Stimulated activated CD8-positive, alpha-beta memory T cell treated with anti-CD3 and anti-CD28 coated beads, Interleukin-15, amount 100 ng/mL, for 1 hour (primary cell): ENCODE results near the gene CIRBP.
"Not testable (repeated sequence)": the region's sequence is repeated elsewhere in the genome, so short reads cannot be mapped to it uniquely, and the experiment has no call there.

ENCODE experiments used
- DNase-seq: peaks from one replicate; pipeline ENCODE4 v3.0.0-alpha.2; 2020; ENCODE audit warnings: low read depth

Gene CIRBP

DNA sequence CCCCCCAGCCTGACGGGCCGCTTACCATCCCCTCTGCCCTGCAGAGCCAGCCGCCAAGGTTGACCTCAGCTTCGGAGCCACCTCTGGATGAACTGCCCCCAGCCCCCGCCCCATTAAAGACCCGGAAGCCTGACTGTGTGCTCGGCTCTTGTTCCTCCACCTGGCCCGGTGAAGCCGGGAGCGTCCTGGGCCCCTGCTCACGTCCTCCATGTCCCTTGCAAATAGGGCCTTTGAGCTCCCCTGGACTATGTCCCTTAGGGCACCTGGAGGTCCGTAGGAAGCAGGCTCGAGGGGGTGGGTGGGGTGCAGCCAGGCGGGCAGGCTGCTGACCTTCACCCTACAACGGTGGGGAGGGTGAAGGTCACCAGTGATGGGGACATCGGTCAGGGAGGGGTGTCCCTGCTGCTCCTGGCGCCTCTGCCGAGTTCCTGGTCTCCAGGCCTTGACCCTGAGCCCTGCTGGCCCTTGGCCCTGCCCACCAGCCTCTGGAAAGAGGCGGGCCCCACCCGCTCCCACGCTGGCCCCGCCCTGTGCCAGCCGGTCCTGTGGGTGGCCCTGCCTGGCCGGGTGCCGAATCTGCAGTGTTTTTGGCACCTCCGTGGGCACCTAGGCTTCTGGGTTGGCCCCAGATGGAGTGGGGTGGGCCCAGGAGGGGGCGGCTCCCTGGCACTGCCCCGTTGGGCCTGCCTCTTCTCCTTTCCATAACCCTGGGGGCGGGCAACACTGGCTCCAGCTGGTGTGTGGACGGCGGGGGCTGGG is 24.3 kb upstream of the CIRBP start:
- no peak for DNase-seq

GRCh38 chr19:1245494-1246264 is 23.5 kb upstream of the CIRBP start:
- DNase-seq, result no peak

DNA sequence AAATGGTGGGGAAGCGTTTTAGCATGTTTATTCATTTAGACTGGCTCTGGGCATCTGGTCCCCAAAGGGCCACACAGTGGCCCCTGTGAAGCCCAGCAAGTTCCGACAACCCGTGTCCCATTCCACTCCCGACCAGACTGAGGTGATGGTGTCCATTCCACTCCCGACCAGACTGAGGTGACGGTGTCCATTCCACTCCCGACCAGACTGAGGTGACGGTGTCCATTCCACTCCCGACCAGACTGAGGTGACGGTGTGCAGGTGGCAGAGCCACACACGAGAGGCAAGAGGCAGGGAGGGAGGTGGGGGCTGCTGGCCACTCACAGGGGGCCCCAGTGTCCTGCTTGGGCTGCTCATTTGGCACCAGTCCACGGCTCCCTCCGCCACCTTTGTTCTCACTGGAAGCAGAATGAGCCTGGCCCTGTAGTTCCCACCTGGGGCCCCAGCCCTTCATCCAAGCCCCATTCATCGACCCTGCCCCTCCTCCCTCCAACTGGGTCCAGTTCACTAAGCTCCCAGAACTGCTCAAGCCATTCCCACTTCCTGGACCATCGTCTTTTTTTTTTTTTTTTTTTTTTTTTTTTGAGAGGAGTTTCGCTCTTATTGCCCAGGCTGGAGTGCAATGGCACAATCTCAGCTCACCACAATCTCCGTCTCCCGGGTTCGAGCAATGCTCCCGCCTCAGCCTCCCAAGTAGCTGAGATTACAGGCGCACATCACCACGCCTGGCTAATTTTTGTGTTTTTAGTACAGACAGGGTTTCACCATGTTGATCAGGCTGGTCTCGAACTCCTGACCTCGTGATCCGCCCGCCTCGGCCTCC is 22.7 kb upstream of the CIRBP start:
- not testable (repeated sequence) for DNase-seq

DNA sequence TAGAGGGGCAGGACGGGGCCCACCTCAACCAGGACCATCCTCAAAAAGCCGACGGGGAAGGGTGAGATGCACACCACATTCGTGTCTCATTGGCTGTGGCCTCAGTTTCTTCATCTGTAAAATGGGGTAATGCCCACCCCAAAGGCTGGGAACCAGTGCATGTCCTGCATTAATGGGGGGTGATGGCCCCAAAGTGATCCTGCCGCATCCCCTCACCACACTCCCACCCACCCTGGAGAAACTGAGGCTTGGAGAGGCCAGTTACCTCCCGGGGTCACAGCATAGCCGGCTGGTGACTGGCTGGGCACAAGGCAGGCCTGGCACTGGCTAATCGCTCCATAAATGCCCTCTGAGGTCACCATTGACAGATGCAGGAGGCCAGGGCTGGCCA is 21.4 kb upstream of the CIRBP start:
- no peak for DNase-seq

- no peak for DNase-seq
These were observed 20.9 kb upstream of the CIRBP start, which contains the start of gene MIDN for GRCh38 chr19:1248139-1248785. TSS of gene MIDN (plus strand) at chr19:1248583. CDS start at chr19:1250297, 1,714 bp downstream.

- DNase-seq, result peak; percentile 59
These were observed 20.3 kb upstream of the CIRBP start for GRCh38 chr19:1248786-1249297.

DNA sequence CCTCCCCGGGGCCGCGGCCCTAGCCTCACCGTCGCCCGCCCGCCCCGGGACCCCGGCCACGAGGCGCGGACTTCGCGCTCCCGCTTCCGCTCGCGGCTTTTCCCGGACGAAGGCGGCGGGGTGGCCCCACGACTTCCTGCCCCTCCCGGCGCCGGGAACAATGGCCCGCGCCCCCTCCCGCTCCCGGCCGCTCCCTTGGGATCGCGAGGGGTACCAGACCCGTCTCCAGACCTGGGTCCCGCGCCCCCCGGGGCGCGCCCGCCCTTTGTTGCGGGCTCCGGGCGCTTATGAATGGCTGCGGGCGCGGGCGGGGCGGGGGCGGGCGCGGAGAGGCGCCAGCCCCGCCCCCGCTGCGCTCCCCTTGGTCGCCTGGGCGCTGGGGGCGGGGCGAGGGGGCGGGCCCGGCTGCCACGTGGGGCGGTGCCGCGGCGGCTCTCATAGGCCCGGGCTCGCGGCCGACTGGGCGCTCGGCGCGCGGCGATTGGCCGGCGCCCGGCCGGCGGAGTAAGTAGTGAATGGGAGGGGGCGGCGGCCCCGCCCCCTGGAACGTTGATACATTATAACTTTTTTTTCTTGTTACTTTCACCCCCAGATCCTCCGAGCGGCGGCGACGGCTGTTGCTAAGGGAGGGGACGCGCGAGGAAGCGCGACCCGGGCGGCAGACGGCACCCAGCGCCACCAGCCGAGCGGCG is 19.7 kb upstream of the CIRBP start:
- peak; percentile 78 for DNase-seq

DNA sequence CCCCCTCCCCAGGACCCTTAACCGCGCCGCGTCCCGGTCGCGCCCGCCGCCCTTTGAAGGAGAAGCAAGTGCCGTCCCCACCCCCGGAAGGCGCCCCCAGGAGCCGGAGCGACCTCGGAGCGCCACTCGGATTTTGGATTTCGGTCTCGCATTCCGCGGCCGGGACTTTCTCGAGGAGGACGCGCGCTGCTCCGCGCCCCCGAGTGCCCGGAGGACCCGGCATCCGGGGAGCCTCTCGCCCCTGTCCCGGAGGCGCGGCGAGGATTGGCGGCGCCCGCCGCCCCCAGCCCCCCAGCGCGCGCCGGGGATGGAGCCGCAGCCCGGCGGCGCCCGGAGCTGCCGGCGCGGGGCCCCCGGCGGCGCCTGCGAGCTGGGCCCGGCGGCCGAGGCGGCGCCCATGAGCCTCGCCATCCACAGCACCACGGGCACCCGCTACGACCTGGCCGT is 19.1 kb upstream of the CIRBP start:
- DNase-seq, result no peak

GRCh38 chr19:1250437-1251260 is 18.5 kb upstream of the CIRBP start:
- DNase-seq, result no peak

GRCh38 chr19:1251330-1252220 is 17.6 kb upstream of the CIRBP start:
- DNase-seq, result no peak

DNA sequence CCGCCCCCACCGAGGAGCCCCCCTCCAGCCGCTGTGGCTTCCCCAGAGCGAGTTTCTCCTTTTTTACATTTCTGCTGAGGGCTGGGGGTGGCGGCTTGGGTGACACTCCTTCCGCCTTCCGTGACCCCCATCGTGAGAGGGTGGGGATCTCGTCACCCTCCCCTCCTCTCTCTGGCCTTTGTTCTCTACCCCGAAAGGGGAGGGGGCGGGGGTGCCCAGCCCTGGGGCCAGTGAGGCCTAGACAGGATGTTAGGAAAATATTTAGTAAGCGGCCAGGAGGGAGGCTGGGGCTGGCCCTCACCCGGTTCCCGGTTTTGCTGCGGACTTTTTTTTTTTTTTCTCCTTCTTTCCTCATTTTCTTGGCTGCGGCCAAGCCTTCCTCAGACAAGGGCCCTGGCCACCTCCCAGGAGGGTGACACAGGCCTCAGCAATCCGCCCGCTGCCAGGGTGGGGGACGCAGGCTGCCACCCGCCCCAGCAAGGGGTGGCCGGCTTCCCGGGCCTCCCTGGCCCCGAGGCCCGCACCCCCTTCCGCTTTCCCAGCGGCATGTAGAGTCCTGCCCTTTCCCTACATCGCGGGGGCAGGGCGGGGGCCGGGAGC is 16.8 kb upstream of the CIRBP start:
- DNase-seq, result no peak

DNA sequence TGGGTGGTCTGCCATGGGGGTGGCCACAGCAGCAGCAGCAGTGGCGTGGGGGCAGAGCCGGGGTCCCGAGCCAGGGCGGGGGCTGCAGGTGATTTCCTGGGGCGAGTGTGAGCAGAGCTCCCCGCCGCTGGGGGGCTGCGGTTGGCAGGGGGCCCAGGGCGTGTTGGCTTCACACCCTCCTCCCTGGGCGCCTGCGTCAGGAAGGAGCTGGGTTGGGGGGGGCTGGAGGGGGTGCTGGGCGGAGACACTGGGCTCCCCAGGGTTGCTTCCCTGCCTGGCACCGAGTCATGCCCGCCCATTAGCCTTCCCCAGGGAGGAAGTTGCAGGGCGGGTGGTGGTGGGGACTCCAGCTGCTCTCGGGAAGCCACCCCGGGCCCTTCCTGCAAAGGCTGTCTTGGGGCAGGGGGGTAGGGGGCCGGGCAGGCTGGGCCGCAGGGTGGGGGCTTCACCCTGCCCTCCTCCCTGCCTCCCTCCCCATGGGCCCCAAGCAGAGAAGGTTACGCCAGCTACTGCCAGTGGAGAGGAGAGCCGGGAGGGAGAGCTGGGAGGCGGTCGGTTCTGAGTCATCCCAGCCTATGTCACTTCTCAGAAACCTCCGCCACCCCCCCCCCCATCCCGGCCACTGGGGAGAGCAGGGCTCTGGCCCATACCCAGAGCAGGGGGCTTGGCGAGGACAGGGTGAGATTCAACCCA is 16.2 kb upstream of the CIRBP start:
- DNase-seq, result no peak

DNA sequence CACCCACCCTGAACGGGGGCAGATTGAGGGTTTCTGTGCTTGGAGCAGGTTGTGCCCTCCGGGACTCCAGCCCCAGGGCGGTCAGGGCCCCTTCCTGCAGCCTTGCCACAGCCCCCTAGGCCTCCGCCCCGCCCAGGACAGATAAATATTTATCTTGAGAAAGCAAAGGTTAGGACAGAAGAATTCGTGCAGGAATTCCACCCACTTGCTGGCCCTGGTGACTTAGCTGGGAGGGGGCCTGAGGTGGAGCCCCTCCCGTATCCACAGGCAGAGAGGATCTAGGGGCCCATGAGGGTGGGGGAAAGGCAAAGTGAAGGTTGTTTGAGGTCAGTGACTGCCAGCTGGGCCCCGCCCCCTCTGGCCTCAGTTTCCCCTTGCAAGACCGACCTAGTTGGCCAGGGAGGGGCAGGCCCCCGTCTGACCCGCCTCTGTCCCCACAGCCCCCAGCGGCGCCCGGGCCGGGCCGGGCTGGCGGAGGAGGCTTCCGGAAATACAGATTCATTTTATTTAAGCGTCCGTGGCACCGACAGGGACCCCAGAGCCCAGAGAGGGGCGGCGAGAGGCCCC is 15.5 kb upstream of the CIRBP start:
- DNase-seq, result no peak

- no peak for DNase-seq
These were observed 15.0 kb upstream of the CIRBP start for GRCh38 chr19:1254081-1254527.

GRCh38 chr19:1254530-1255185 is 14.5 kb upstream of the CIRBP start:
- no peak for DNase-seq

DNA sequence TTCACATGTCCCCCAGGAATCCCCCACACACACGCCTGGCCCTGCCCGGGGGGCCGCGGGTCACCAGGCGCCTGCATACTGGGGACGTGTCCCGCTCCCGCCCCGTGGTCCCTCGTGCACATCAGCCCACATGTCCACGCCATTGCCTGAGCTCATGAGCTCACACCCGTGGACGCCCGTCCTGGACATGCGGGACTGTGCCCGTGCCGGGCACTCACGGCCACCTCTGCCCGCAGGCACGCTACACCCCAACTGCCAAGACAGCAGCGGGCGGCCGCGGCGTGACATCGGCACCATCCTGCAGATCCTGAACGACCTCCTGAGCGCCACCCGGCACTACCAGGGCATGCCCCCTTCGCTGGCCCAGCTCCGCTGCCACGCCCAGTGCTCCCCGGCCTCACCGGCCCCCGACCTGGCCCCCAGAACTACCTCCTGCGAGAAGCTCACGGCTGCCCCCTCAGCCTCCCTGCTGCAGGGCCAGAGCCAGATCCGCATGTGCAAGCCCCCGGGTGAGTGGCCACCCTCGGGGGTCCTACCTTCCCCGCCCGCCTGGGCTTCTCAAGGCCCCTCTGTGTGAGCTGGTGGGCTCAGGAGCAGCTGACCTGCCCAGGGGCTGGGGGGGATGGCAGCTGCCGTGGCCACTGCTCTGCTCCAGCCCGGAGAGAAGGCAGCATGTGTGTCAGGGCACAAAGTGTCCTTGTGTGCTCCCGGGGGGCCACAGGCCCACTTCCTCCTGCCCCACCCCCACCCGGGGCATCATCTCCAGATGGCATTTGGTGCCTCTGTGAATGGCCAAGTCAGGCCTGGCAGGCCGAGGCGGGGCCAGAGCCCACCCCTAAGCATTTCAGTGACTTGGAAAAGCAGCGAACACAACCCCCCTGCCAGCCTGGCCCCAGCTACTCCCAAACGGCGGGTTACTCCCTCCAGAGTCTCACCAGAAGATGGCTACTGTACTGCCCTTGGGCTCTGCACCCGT is 13.7 kb upstream of the CIRBP start:
- no peak for DNase-seq
